Measurements from ENCODE around the gene WFDC2.

WFDC2 gene

GRCh38 chr20:45502561-45502960 is 33.0 kb downstream of the WFDC2 start:
- no peaks in the 10 kb centered on the region for H3K36me3 ChIP-seq (ENCODE audit: insufficient read depth, low read length)
- H3K4me3 ChIP-seq (ENCODE audit: low read length) = no peak overlapping the region
- H3K4me2 ChIP-seq (ENCODE audit: low read length) = no peak overlapping the region
- no peak overlapping the region for H3K9ac ChIP-seq (ENCODE audit: low read depth, low read length)
- H3K9me3 ChIP-seq (replicated peaks; ENCODE audit: low read length) = no peaks in the 10 kb centered on the region
- H3K27me3 ChIP-seq (ENCODE audit: control insufficient read depth, insufficient read depth, low read length) = peaks cover 51% of the 10 kb centered on the region
- no peaks in the 10 kb centered on the region for H3K4me1 ChIP-seq (ENCODE audit: control insufficient read depth, insufficient read depth, low read length)

GRCh38 chr20:45503403-45503802 is 33.9 kb downstream of the WFDC2 start:
- Histone ChIP-seq H3K9ac (ENCODE audit: low read depth, low read length) (no peak overlapping the region), H3K9me3 (replicated peaks; ENCODE audit: low read length) (no peaks in the 10 kb centered on the region), H3K4me2 (ENCODE audit: low read length) (no peak overlapping the region), H3K27me3 (ENCODE audit: control insufficient read depth, insufficient read depth, low read length) (peaks cover 49% of the 10 kb centered on the region), H3K36me3 (ENCODE audit: insufficient read depth, low read length) (no peaks in the 10 kb centered on the region), H3K4me1 (ENCODE audit: control insufficient read depth, insufficient read depth, low read length) (no peaks in the 10 kb centered on the region), H3K4me3 (ENCODE audit: low read length) (no peak overlapping the region)

GRCh38 chr20:45506398-45506797 is 36.8 kb downstream of the WFDC2 start:
- H3K4me2 ChIP-seq (ENCODE audit: low read length) = no peak overlapping the region
- no peak overlapping the region for H3K4me3 ChIP-seq (ENCODE audit: low read length)
- H3K36me3 ChIP-seq (ENCODE audit: insufficient read depth, low read length) = no peaks in the 10 kb centered on the region
- H3K27me3 ChIP-seq (ENCODE audit: control insufficient read depth, insufficient read depth, low read length) = peaks cover 30% of the 10 kb centered on the region
- H3K9ac ChIP-seq (ENCODE audit: low read depth, low read length) = no peak overlapping the region
- H3K9me3 ChIP-seq (replicated peaks; ENCODE audit: low read length) = no peaks in the 10 kb centered on the region
- no peaks in the 10 kb centered on the region for H3K4me1 ChIP-seq (ENCODE audit: control insufficient read depth, insufficient read depth, low read length)

- H3K4me3 ChIP-seq (ENCODE audit: low read length) = no peak overlapping the region
- no peaks in the 10 kb centered on the region for H3K36me3 ChIP-seq (ENCODE audit: insufficient read depth, low read length)
- no peak overlapping the region for H3K9ac ChIP-seq (ENCODE audit: low read depth, low read length)
- no peak overlapping the region for H3K4me2 ChIP-seq (ENCODE audit: low read length)
- no peaks in the 10 kb centered on the region for H3K9me3 ChIP-seq (replicated peaks; ENCODE audit: low read length)
- peaks cover 26% of the 10 kb centered on the region for H3K27me3 ChIP-seq (ENCODE audit: control insufficient read depth, insufficient read depth, low read length)
- no peaks in the 10 kb centered on the region for H3K4me1 ChIP-seq (ENCODE audit: control insufficient read depth, insufficient read depth, low read length)
These were observed 37.7 kb downstream of the WFDC2 start for GRCh38 chr20:45507011-45507820.

- no peak overlapping the region for H3K4me2 ChIP-seq (ENCODE audit: low read length)
- no peaks in the 10 kb centered on the region for H3K4me1 ChIP-seq (ENCODE audit: control insufficient read depth, insufficient read depth, low read length)
- peaks cover 32% of the 10 kb centered on the region for H3K27me3 ChIP-seq (ENCODE audit: control insufficient read depth, insufficient read depth, low read length)
- H3K4me3 ChIP-seq (ENCODE audit: low read length) = no peak overlapping the region
- no peaks in the 10 kb centered on the region for H3K9me3 ChIP-seq (replicated peaks; ENCODE audit: low read length)
- H3K36me3 ChIP-seq (ENCODE audit: insufficient read depth, low read length) = no peaks in the 10 kb centered on the region
- no peak overlapping the region for H3K9ac ChIP-seq (ENCODE audit: low read depth, low read length)
These were observed 38.7 kb downstream of the WFDC2 start for GRCh38 chr20:45508068-45508886.

GRCh38 chr20:45509091-45509490 is 39.5 kb downstream of the WFDC2 start:
- Histone ChIP-seq H3K36me3 (ENCODE audit: insufficient read depth, low read length) (no peaks in the 10 kb centered on the region), H3K4me3 (ENCODE audit: low read length) (no peak overlapping the region), H3K9me3 (replicated peaks; ENCODE audit: low read length) (no peaks in the 10 kb centered on the region)

GRCh38 chr20:45510242-45510862 is 40.8 kb downstream of the WFDC2 start:
- Histone ChIP-seq H3K36me3 (ENCODE audit: insufficient read depth, low read length) (no peaks in the 10 kb centered on the region), H3K4me3 (ENCODE audit: low read length) (no peak overlapping the region), H3K27me3 (ENCODE audit: control insufficient read depth, insufficient read depth, low read length) (peaks cover 38% of the 10 kb centered on the region), H3K4me1 (ENCODE audit: control insufficient read depth, insufficient read depth, low read length) (no peaks in the 10 kb centered on the region), H3K9ac (ENCODE audit: low read depth, low read length) (no peak overlapping the region), H3K9me3 (replicated peaks; ENCODE audit: low read length) (no peaks in the 10 kb centered on the region), H3K4me2 (ENCODE audit: low read length) (no peak overlapping the region)

More at GRCh38 chr20:45509091-45509490, 39.5 kb downstream of the WFDC2 start:
- H3K9ac ChIP-seq (ENCODE audit: low read depth, low read length) = no peak overlapping the region
- no peak overlapping the region for H3K4me2 ChIP-seq (ENCODE audit: low read length)
- H3K4me1 ChIP-seq (ENCODE audit: control insufficient read depth, insufficient read depth, low read length) = no peaks in the 10 kb centered on the region
- H3K27me3 ChIP-seq (ENCODE audit: control insufficient read depth, insufficient read depth, low read length) = peaks cover 38% of the 10 kb centered on the region

GRCh38 chr20:45515147-45515913 is 45.8 kb downstream of the WFDC2 start, which contains the start of gene SPINT3:
Gene SPINT3, minus strand, starts transcription at chr20:45515622. Its CDS starts 14 bp downstream, at chr20:45515608.
- Histone ChIP-seq H3K27me3 (ENCODE audit: control insufficient read depth, insufficient read depth, low read length) (peaks cover 23% of the 10 kb centered on the region), H3K9ac (ENCODE audit: low read depth, low read length) (no peak within 1 kb of the TSS), H3K36me3 (ENCODE audit: insufficient read depth, low read length) (no peaks in the 10 kb centered on the region), H3K9me3 (replicated peaks; ENCODE audit: low read length) (no peaks in the 10 kb centered on the region), H3K4me1 (ENCODE audit: control insufficient read depth, insufficient read depth, low read length) (no peaks in the 10 kb centered on the region), H3K4me3 (ENCODE audit: low read length) (no peak within 1 kb of the TSS), H3K4me2 (ENCODE audit: low read length) (no peak within 1 kb of the TSS)

- Histone ChIP-seq H3K27me3 (ENCODE audit: control insufficient read depth, insufficient read depth, low read length) (peaks cover 32% of the 10 kb centered on the region), H3K4me2 (ENCODE audit: low read length) (no peak overlapping the region), H3K4me1 (ENCODE audit: control insufficient read depth, insufficient read depth, low read length) (no peaks in the 10 kb centered on the region), H3K9ac (ENCODE audit: low read depth, low read length) (no peak overlapping the region), H3K9me3 (replicated peaks; ENCODE audit: low read length) (no peaks in the 10 kb centered on the region), H3K36me3 (ENCODE audit: insufficient read depth, low read length) (no peaks in the 10 kb centered on the region), H3K4me3 (ENCODE audit: low read length) (no peak overlapping the region)
These were observed 48.7 kb downstream of the WFDC2 start for GRCh38 chr20:45518282-45518681.

- Histone ChIP-seq H3K27me3 (ENCODE audit: control insufficient read depth, insufficient read depth, low read length) (peaks cover 36% of the 10 kb centered on the region), H3K9ac (ENCODE audit: low read depth, low read length) (no peak overlapping the region), H3K4me1 (ENCODE audit: control insufficient read depth, insufficient read depth, low read length) (no peaks in the 10 kb centered on the region), H3K36me3 (ENCODE audit: insufficient read depth, low read length) (no peaks in the 10 kb centered on the region), H3K4me2 (ENCODE audit: low read length) (no peak overlapping the region), H3K4me3 (ENCODE audit: low read length) (no peak overlapping the region), H3K9me3 (replicated peaks; ENCODE audit: low read length) (no peaks in the 10 kb centered on the region)
These were observed 54.3 kb downstream of the WFDC2 start for GRCh38 chr20:45523821-45524220.

- Histone ChIP-seq H3K36me3 (ENCODE audit: insufficient read depth, low read length) (no peaks in the 10 kb centered on the region), H3K4me2 (ENCODE audit: low read length) (no peak overlapping the region), H3K4me1 (ENCODE audit: control insufficient read depth, insufficient read depth, low read length) (no peaks in the 10 kb centered on the region), H3K27me3 (ENCODE audit: control insufficient read depth, insufficient read depth, low read length) (peaks cover 27% of the 10 kb centered on the region), H3K4me3 (ENCODE audit: low read length) (no peak overlapping the region), H3K9ac (ENCODE audit: low read depth, low read length) (no peak overlapping the region), H3K9me3 (replicated peaks; ENCODE audit: low read length) (no peaks in the 10 kb centered on the region)
These were observed 57.7 kb downstream of the WFDC2 start for GRCh38 chr20:45527294-45527693.

Data from skeletal muscle satellite cell (primary cell).